Gastrocnemius medialis (tissue), 4 donors: ENCODE data around the gene RAPSN. TPM values are rescaled to one million over a fixed set of nuclear protein-coding genes. Genes with fewer than 3 reads are reported as not detected.

Experiments
- ATAC-seq, 2 donors: fragments of 150-250 bp; one replicate each; pipeline ENCODE4 v1.9.1; 2016
- DNase-seq, 2 donors: peaks; one replicate each; pipeline ENCODE4 v3.0.0-alpha.2; 2019
- H3K27ac ChIP-seq, 4 donors: fragments of 200-600 bp; sonication (generic); 1 replicate in 1 of 4; 2 replicates in 3 of 4; pipeline ENCODE4 v1.5.1; 2016 to 2018; ENCODE audit warnings: mild to moderate bottlenecking in 2 of 4, moderate library complexity in 1 of 4
- H3K27me3 ChIP-seq, 3 donors: fragments of 200-600 bp; sonication (generic) in 2 of 3; 1 replicate in 1 of 3; 2 replicates in 2 of 3; pipeline versions ENCODE4 v1.5.1 to v1.6.0; 2016 to 2019; ENCODE audit warnings: mild to moderate bottlenecking in 1 of 3, moderate library complexity in 1 of 3
- H3K36me3 ChIP-seq, 2 donors: fragments of 200-600 bp; sonication (generic) in 1 of 2; one replicate each; pipeline ENCODE4 v1.5.1; 2017 to 2018
- H3K4me1 ChIP-seq, 2 donors: fragments of 200-600 bp; sonication (generic) in 1 of 2; one replicate each; pipeline ENCODE4 v1.5.1; 2016 to 2017; ENCODE audit warnings: mild to moderate bottlenecking in 2 of 2
- H3K4me3 ChIP-seq, 4 donors: fragments of 200-600 bp; sonication (generic) in 3 of 4; 1 replicate in 1 of 4; 2 replicates in 3 of 4; pipeline ENCODE4 v1.5.1; 2016 to 2019; ENCODE audit warnings: mild to moderate bottlenecking in 2 of 4
- H3K9me3 ChIP-seq, 3 donors: fragments of 200-600 bp; sonication (generic) in 2 of 3; 1 replicate in 1 of 3; 2 replicates in 2 of 3; pipeline ENCODE4 v1.5.1; 2016 to 2019
- POLR2A ChIP-seq, 2 donors: fragments of 450-650 bp; IDR thresholded peaks; one replicate each; pipeline ENCODE4 v1.6.1; 2017; ENCODE audit warnings: antibody characterized with exemption in 2 of 2, mild to moderate bottlenecking in 2 of 2, moderate library complexity in 2 of 2
- in situ Hi-C, 4 donors: fragments of 200-750 bp; cut with MboI; loops; one replicate each; pipeline versions ENCODE4 v1.15.0 to v1.8.0; 2017; ENCODE audit warnings: low sequenced_read_pairs in 4 of 4
- intact Hi-C: fragments of 100-400 bp; cut with DNase I; formaldehyde crosslinking; loops from one replicate; pipeline ENCODE4 v1.15.1; 2023; ENCODE audit warnings: low total_unique reads
- total RNA-seq, 4 donors: library from RNA; depleted of rRNA; stranded (reverse); fragments of >200 nt; gene quantifications; one replicate each; pipeline versions ENCODE4 v1.1.0 to v1.2.3, GENCODE V29; 2016
- TF ChIP-seq, protein P1 (sequence below), 5 experiments: fragments of 450-650 bp in 3 of 5; fragments of 200-600 bp in 2 of 5; sonication (generic) in 2 of 5; IDR thresholded peaks in 4 of 5; conservative IDR thresholded peaks in 1 of 5; 1 replicate in 4 of 5; 2 replicates in 1 of 5; pipeline ENCODE4 v1.5.1; 2016 to 2019; ENCODE audit warnings: antibody characterized with exemption in 5 of 5, mild to moderate bottlenecking in 3 of 5, moderate library complexity in 3 of 5

The RAPSN gene
- total RNA-seq, 4 donors from 2014 or later: 48.9 to 68.6 (median 59.4) TPM

- ATAC-seq: peak; percentile 88 to 91
- no peak for TF ChIP-seq POLR2A (IDR thresholded peaks at IDR 0.05)
- TF ChIP-seq, protein P1, sequence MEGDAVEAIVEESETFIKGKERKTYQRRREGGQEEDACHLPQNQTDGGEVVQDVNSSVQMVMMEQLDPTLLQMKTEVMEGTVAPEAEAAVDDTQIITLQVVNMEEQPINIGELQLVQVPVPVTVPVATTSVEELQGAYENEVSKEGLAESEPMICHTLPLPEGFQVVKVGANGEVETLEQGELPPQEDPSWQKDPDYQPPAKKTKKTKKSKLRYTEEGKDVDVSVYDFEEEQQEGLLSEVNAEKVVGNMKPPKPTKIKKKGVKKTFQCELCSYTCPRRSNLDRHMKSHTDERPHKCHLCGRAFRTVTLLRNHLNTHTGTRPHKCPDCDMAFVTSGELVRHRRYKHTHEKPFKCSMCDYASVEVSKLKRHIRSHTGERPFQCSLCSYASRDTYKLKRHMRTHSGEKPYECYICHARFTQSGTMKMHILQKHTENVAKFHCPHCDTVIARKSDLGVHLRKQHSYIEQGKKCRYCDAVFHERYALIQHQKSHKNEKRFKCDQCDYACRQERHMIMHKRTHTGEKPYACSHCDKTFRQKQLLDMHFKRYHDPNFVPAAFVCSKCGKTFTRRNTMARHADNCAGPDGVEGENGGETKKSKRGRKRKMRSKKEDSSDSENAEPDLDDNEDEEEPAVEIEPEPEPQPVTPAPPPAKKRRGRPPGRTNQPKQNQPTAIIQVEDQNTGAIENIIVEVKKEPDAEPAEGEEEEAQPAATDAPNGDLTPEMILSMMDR (IDR thresholded peaks at IDR 0.05 in 4 of 5, conservative IDR thresholded peaks at IDR 0.05 in 1 of 5): no peak
- DNase-seq: peak; percentile 74 to 86
- H3K4me1 ChIP-seq: peaks cover 18 to 20% of the 10 kb centered on the region in 2 donors
- H3K27ac ChIP-seq: peak overlapping the region; percentile 73 to 88 (median 84)
- H3K4me3 ChIP-seq: no peak overlapping the region
- in situ Hi-C loops: no loop called here
- no peaks in the 10 kb centered on the region for H3K27me3 ChIP-seq
- peaks cover 0 to 41% of the 10 kb centered on the region in 2 donors for H3K36me3 ChIP-seq
- intact Hi-C loops: no loop called here
- no peaks in the 10 kb centered on the region for H3K9me3 ChIP-seq
Observed at GRCh38 chr11:47415949-47416472, 32.9 kb downstream of the RAPSN start.

DNA sequence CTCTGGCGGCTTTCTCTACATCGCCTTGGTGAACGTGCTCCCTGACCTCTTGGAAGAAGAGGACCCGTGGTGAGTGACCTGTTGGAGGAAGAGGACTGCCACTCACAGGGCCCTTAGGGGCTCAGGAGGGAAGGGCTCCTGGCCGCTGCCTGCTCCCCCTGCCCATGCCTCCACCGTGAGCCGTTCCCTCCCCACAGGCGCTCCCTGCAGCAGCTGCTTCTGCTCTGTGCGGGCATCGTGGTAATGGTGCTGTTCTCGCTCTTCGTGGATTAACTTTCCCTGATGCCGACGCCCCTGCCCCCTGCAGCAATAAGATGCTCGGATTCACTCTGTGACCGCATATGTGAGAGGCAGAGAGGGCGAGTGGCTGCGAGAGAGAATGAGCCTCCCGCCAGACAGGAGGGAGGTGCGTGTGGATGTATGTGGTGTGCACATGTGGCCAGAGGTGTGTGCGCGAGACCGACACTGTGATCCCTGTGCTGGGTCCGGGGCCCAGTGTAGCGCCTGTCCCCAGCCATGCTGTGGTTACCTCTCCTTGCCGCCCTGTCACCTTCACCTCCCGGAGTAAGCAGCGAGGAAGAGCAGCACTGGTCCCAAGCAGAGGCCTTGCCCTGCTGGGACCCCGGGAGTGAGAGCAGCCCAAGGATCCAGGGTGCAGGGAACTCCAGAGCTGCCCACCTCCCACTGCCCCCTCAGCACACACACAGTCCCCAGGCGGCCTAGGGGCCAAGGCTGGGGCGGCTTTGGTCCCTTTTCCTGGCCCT lies 33.7 kb downstream of the RAPSN start:
- intact Hi-C loops (no loop called here), in situ Hi-C loops (no loop called here)
- Histone ChIP-seq H3K27ac (peak overlapping the region; percentile 73 to 88 (median 84)), H3K36me3 (peaks cover 0 to 34% of the 10 kb centered on the region in 2 donors), H3K9me3 (no peaks in the 10 kb centered on the region), H3K27me3 (no peaks in the 10 kb centered on the region), H3K4me1 (peaks cover 18 to 24% of the 10 kb centered on the region in 2 donors), H3K4me3 (no peak overlapping the region)
- DNase-seq (no peak), ATAC-seq (no peak)
- TF ChIP-seq POLR2A (IDR thresholded peaks at IDR 0.05): no peak
- TF ChIP-seq, protein P1 (IDR thresholded peaks at IDR 0.05 in 4 of 5, conservative IDR thresholded peaks at IDR 0.05 in 1 of 5): no peak

DNA sequence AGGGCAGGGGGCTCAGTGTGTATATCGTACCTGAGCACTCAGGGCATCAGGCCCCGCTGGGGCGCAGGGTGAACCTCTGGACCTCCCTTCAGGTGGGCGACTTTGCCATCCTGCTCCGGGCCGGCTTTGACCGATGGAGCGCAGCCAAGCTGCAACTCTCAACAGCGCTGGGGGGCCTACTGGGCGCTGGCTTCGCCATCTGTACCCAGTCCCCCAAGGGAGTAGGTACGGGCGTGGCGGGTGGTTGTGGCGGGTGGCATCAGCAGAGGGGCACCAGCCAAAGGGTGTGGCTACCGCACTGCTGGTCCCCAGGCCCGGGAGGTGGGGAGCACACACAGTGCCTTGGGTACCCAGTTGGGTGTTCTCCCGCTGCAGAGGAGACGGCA lies 34.3 kb downstream of the RAPSN start:
- ATAC-seq (no peak), DNase-seq (no peak)
- Histone ChIP-seq H3K27me3 (no peaks in the 10 kb centered on the region), H3K4me3 (no peak overlapping the region), H3K4me1 (peaks cover 20 to 30% of the 10 kb centered on the region in 2 donors), H3K36me3 (peaks cover 0 to 28% of the 10 kb centered on the region in 2 donors), H3K9me3 (no peaks in the 10 kb centered on the region), H3K27ac (peak overlapping the region; percentile 49 to 88 (median 78))
- no peak for TF ChIP-seq POLR2A (IDR thresholded peaks at IDR 0.05)
- TF ChIP-seq, protein P1 (IDR thresholded peaks at IDR 0.05 in 4 of 5, conservative IDR thresholded peaks at IDR 0.05 in 1 of 5): no peak
- in situ Hi-C loops: no loop called here
- intact Hi-C loops: no loop called here

DNA sequence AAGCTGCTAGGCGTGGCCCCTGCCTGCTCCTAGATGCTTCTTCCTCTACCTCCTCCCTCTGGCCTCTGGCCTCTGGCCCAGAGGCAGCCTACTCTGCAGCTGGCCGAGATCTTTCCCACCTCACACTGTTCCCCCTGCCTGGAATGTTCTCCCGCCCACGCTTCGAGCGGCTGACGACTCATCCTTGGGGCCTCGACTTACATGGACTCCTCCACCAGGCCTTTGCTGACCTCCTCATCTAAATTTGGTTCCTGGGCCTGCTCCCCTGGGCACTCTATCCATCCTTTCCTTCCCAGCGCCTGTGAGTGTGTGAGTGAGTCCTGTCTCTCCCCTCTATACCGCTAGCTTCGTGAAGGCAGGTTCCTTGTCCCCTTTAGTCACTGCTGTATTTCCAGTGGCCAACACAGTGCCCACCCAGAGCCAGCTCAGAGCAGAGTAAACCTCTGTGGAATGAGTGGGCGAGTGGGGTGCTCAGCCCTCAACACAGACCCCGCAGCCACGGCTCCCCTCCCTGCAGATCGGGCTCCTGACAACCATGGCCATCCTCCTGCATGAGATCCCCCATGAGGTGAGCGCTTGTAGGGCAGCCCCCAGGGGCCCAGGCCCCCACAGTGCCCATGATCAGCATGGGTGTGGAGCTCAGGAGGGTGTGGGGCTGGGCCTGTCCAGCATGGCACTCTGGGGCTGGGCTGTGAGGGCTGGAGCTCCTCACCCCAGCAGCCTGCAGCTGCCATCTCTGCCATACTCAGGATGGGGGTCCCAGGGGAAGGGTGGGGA lies 34.8 kb downstream of the RAPSN start:
- Histone ChIP-seq H3K36me3 (peaks cover 0 to 24% of the 10 kb centered on the region in 2 donors), H3K27ac (peak overlapping the region; percentile 49 to 88 (median 56)), H3K9me3 (no peaks in the 10 kb centered on the region), H3K4me1 (peaks cover 26 to 36% of the 10 kb centered on the region in 2 donors), H3K27me3 (no peaks in the 10 kb centered on the region), H3K4me3 (no peak overlapping the region)
- in situ Hi-C loops: no loop called here
- TF ChIP-seq, protein P1 (IDR thresholded peaks at IDR 0.05 in 4 of 5, conservative IDR thresholded peaks at IDR 0.05 in 1 of 5): no peak
- no peak for TF ChIP-seq POLR2A (IDR thresholded peaks at IDR 0.05)
- DNase-seq (peak in 1 of 2 donors; percentile 46), ATAC-seq (no peak)
- intact Hi-C loops: no loop called here
